ENCODE data around the gene NT5C3A.
"Not testable (repeated sequence)": the region's sequence is repeated elsewhere in the genome, so short reads cannot be mapped to it uniquely, and the experiment has no call there.

GRCh38 chr7:33003111-33003510, 59.5 kb downstream of the NT5C3A start:
- not testable (repeated sequence) for TF ChIP-seq IRX3 (CRISPR knock-in tag; IDR thresholded peaks at IDR 0.05; ENCODE audit: borderline replicate concordance, low read depth); CREM (IDR thresholded peaks at IDR 0.05); CREM (CRISPR knock-in tag; IDR thresholded peaks at IDR 0.05); AKAP8 (CRISPR knock-in tag; IDR thresholded peaks at IDR 0.05); CTCF (CRISPR knock-in tag; IDR thresholded peaks at IDR 0.05); ZBTB1 (CRISPR knock-in tag; IDR thresholded peaks at IDR 0.05; ENCODE audit: borderline replicate concordance); ZFP62 (CRISPR knock-in tag; IDR thresholded peaks at IDR 0.05); ZZZ3 (CRISPR knock-in tag; IDR thresholded peaks at IDR 0.05; ENCODE audit: borderline replicate concordance); SNAI1 (CRISPR knock-in tag; IDR thresholded peaks at IDR 0.05; ENCODE audit: borderline replicate concordance); EZH2 (conservative IDR thresholded peaks at IDR 0.05; ENCODE audit: low read depth, low read length); SOX5 (CRISPR knock-in tag; IDR thresholded peaks at IDR 0.05; ENCODE audit: borderline replicate concordance)

Measured in HepG2 (cell line).